NCI-H187 treated with DMSO at 0.1 percent for 48 hours (cell line): Measurements from ENCODE around the gene CHST3.
"Not testable (repeated sequence)": the region's sequence is repeated elsewhere in the genome, so short reads cannot be mapped to it uniquely, and the experiment has no call there.

Source experiments
- DNase-seq: peaks from one replicate; lab custom pipeline; 2025; lab: John Stamatoyannopoulos, UW

Gene CHST3

GRCh38 chr10:71950683-71951082 lies 13.5 kb upstream of the CHST3 start:
- DNase-seq: no peak

DNA sequence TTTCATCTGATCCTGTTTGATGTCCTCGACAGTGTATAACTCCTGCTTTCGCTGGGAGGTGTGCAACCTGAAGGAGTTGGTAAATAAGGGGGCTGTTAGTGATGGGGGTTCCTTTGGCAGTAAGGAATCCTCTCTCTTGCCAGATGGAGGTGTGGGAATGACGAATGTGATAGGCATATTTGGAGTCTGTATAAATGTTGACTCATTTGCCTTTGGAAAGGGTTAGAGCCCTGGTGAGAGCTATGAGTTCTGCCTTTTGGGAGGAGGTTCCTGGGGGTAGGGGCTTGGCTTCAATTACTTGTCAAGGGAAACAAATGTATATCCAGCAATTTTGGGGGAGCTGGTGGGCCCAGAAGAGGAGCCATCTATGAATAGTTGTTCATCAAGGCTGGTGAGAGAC lies 11.4 kb upstream of the CHST3 start:
- DNase-seq: no peak

- no peak for DNase-seq
Measured at GRCh38 chr10:71957546-71958275, 6.5 kb upstream of the CHST3 start.

DNA sequence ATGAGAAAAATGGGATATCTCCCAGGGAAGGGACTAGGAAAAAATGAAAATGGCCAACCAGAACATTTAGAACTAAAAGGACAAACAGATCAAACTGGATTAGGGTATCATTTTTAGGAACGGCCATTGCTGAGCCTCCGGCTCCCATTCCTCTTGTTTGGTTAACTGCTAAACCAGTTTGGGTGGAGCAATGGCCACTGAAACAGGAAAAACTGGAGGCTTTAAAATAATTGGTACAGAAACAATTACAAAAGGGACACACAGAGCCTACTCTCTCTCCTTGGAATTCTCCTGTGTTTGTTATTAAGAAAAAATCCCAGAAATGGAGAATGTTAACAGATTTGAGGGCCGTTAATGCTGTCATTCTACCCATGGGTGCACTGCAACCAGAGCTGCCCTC lies 4.7 kb upstream of the CHST3 start:
- DNase-seq: no peak

DNA sequence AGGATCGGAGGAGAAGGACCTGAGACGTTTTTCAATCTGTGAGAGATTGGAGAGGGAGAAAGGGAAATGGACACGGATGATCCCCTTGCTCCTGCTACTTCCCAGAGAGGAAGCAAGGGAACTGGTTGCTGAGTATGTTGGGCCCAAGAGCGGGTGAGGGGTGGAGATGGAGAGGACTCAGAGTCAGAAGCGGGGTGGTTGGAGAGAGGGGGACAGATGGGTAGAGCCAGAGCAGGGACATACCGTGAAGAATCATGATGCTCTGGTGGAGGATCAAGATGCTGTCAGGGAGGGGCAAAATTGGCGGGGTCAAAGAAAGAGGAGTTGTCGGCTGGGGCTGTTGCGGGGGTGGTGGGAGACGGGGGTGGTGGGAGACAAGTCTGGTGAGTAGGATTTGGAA lies 2.4 kb upstream of the CHST3 start:
- no peak for DNase-seq

- DNase-seq: no peak
Measured at GRCh38 chr10:71962901-71963300, 1.3 kb upstream of the CHST3 start.

GRCh38 chr10:71963351-71964097 lies 671 bp upstream of the CHST3 start:
- no peak for DNase-seq

DNA sequence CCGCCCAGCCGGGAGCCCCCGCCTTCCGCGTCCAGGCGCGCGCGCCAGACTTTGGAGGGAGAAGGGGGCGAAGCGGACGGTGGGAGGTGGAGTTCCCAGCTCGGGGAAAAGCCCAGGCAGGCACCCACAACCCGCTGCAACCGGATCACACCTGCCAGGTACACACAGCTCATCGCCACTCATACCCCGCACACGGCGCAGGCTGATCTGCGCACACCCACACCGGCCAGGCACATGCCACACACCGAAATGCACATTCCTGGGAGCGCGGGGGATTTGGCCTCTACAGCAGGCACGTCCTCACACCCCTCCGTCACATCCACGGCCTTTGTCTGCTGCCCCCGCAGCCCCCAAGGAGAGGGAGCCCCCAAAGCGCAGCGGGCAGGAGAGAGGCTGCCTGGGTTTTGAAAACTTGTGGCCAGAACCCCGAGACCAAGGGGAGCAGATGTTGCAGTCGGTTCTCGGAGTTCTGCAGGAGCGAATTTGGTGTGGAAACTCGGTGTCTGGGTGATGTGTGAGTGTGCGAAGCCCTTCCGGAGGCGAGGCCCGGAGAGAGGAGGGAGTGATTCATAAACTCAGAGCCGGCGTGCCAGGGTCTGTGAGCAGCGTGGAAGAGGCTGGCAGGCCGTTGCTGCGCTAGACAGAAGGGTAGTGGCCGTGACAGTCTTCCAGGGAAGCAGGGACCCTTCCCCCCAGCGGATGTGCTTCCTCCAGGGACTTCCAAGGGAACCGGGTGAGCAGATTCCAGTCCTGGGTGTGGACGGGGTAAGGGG lies 734 bp downstream of the CHST3 start:
- no peak for DNase-seq

GRCh38 chr10:71965623-71966022 lies 1.4 kb downstream of the CHST3 start:
- no peak for DNase-seq

- no peak for DNase-seq
Measured at GRCh38 chr10:71966046-71967004, 2.1 kb downstream of the CHST3 start.

DNA sequence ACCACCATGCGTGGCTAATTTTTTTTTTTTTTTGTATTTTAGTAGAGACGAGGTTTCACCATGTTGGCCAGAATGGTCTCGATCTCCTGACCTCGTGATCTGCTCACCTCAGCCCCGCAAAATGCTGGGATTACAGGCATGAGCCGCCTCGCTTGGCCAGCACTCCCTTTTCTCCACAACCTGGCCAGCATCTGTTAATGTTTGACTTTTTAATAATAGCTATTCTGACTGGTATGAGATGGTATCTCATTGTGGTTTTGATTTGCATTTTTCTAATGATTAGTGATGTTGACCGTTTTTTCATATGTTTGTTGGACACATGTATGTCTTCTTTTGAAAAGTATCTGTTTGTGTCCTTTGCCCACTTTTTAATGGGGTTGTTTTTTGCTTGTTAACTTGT lies 3.8 kb downstream of the CHST3 start:
- DNase-seq: not testable (repeated sequence)

- no peak for DNase-seq
Measured at GRCh38 chr10:71968553-71969474, 4.6 kb downstream of the CHST3 start.

DNA sequence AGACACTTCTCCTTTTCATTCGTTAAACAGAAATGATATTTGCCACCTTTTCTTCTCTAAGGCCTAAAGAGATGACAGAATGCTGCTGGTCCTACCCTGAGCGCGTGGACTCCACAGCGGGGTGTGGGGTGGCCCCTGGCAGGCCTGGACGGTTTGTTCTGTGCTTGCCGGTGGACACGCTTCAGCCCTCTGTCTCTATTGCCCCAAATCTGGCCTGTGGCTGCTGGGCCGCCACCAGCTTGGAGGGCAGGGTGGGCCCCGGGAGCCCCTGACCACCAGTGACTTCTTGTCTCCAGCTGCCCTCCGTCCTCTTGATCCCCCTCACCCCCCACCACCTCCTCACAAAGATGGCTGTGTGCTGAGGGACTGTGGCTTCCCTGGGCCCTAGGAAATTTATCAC lies 5.7 kb downstream of the CHST3 start:
- no peak for DNase-seq

DNA sequence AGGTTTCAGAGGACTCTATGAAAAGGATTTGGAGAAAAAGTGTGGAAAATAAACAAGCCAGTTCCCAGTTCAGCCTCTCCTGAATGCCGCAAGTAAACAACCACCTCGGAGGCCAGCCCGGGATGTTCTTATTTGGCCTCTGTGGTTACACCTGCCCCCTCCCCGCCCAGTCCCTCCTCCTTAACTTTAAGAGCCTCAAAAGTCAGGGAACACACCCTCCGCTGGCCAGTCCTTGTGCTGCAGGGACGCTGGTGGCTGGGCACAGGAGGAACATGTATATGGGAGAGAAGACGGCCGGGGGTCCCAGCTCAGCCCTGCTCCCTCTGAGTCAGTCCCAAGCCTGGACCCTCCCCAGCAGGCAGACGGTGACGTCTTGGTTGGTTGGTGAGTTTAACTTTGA lies 6.1 kb downstream of the CHST3 start:
- DNase-seq: no peak

- no peak for DNase-seq
Measured at GRCh38 chr10:71970869-71971268, 6.7 kb downstream of the CHST3 start.

- no peak for DNase-seq
Measured at GRCh38 chr10:71971311-71971731, 7.1 kb downstream of the CHST3 start.

- no peak for DNase-seq
Measured at GRCh38 chr10:71971769-71972555, 7.8 kb downstream of the CHST3 start.

GRCh38 chr10:71972746-71973695 lies 8.8 kb downstream of the CHST3 start:
- DNase-seq: no peak
